ENCODE measurements around the gene CRISPLD2. TPM values are rescaled to one million over a fixed set of nuclear protein-coding genes. Genes with fewer than 3 reads are reported as not detected.

The CRISPLD2 gene
- total RNA-seq, 1 experiment from 2014 or later = 6.5 TPM

DNA sequence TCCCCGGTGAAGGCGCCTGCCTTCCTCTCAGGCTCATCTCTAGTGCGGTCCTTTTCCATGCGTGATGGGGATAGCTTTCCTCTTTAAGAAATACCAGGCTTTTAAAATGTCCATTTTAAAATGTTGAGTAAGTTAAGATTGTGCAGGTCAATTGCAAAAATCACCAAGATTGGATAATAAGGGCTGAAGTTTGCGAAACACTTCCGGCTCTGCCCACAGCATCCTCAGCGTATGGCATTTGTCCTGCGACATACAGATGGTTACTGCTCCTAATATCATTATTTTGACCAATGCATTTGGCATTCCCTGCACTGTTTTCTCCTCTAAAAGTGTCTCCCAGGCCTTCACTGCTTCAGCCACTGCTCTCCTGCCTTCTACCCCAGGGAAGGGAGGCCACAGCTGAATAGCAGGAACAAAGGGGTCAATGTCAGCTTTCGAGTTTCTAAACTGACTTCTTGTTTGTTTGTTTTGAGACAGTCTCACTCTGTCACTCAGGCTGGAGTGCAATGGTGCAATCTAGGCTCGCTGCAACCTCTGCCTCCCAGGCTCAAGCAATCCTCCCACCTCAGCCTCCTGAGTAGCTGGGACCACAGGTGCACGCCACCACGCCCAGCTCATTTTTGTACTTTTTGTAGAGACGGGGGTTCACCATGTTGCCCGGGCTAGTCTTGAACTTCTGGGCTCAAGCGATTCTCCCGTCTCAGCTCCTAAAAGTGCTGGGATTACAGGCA is 91.9 kb downstream of the CRISPLD2 start:
- Mint-ChIP-seq H3K9me3 (ENCODE audit: low read depth, unreplicated experiment) (no peaks in the 10 kb centered on the region), H3K4me3 (ENCODE audit: low read depth, unreplicated experiment) (no peak overlapping the region), H3K27ac (ENCODE audit: unreplicated experiment) (no peak overlapping the region), H3K36me3 (ENCODE audit: insufficient read depth, unreplicated experiment) (no peaks in the 10 kb centered on the region), H3K4me1 (ENCODE audit: low read depth, unreplicated experiment) (no peaks in the 10 kb centered on the region), H3K27me3 (ENCODE audit: unreplicated experiment) (peaks cover 56% of the 10 kb centered on the region)
- CTCF ChIA-PET = no interaction called here
- DNase-seq = no peak
- no peak for TF ChIP-seq CTCF (IDR thresholded peaks at IDR 0.05; ENCODE audit: unreplicated experiment)
- no TSS peak for BruUV-seq (replicated peaks)
- intact Hi-C loops (cut with micrococcal nuclease; ENCODE audit: unreplicated experiment) = no loop called here

GRCh38 chr16:84913315-84913714 is 93.5 kb downstream of the CRISPLD2 start:
- no peak for TF ChIP-seq CTCF (IDR thresholded peaks at IDR 0.05; ENCODE audit: unreplicated experiment)
- BruUV-seq (replicated peaks) = no TSS peak
- intact Hi-C loops (cut with micrococcal nuclease; ENCODE audit: unreplicated experiment) = no loop called here
- H3K27ac Mint-ChIP-seq (ENCODE audit: unreplicated experiment) = no peak overlapping the region
- H3K4me3 Mint-ChIP-seq (ENCODE audit: low read depth, unreplicated experiment) = no peak overlapping the region
- no peaks in the 10 kb centered on the region for H3K4me1 Mint-ChIP-seq (ENCODE audit: low read depth, unreplicated experiment)
- peaks cover 70% of the 10 kb centered on the region for H3K27me3 Mint-ChIP-seq (ENCODE audit: unreplicated experiment)
- H3K36me3 Mint-ChIP-seq (ENCODE audit: insufficient read depth, unreplicated experiment) = no peaks in the 10 kb centered on the region
- DNase-seq = no peak
- CTCF ChIA-PET = no interaction called here
- no peaks in the 10 kb centered on the region for H3K9me3 Mint-ChIP-seq (ENCODE audit: low read depth, unreplicated experiment)

- H3K36me3 Mint-ChIP-seq (ENCODE audit: insufficient read depth, unreplicated experiment) = no peaks in the 10 kb centered on the region
- TF ChIP-seq CTCF (IDR thresholded peaks at IDR 0.05; ENCODE audit: unreplicated experiment) = no peak
- intact Hi-C loops (cut with micrococcal nuclease; ENCODE audit: unreplicated experiment) = no loop called here
- CTCF ChIA-PET = no interaction called here
- no TSS peak for BruUV-seq (replicated peaks)
- peaks cover 80% of the 10 kb centered on the region for H3K27me3 Mint-ChIP-seq (ENCODE audit: unreplicated experiment)
- no peak for DNase-seq
- H3K4me1 Mint-ChIP-seq (ENCODE audit: low read depth, unreplicated experiment) = no peaks in the 10 kb centered on the region
- H3K4me3 Mint-ChIP-seq (ENCODE audit: low read depth, unreplicated experiment) = no peak overlapping the region
- H3K9me3 Mint-ChIP-seq (ENCODE audit: low read depth, unreplicated experiment) = no peaks in the 10 kb centered on the region
- no peak overlapping the region for H3K27ac Mint-ChIP-seq (ENCODE audit: unreplicated experiment)
Observed at GRCh38 chr16:84914273-84914672, 94.5 kb downstream of the CRISPLD2 start.

GRCh38 chr16:84916178-84916577 is 96.4 kb downstream of the CRISPLD2 start:
- intact Hi-C loops (cut with micrococcal nuclease; ENCODE audit: unreplicated experiment) = no loop called here
- Mint-ChIP-seq H3K36me3 (ENCODE audit: insufficient read depth, unreplicated experiment) (no peaks in the 10 kb centered on the region), H3K27ac (ENCODE audit: unreplicated experiment) (no peak overlapping the region), H3K4me1 (ENCODE audit: low read depth, unreplicated experiment) (no peaks in the 10 kb centered on the region), H3K9me3 (ENCODE audit: low read depth, unreplicated experiment) (no peaks in the 10 kb centered on the region), H3K4me3 (ENCODE audit: low read depth, unreplicated experiment) (no peak overlapping the region), H3K27me3 (ENCODE audit: unreplicated experiment) (peaks cover 98% of the 10 kb centered on the region)
- DNase-seq = no peak
- no TSS peak for BruUV-seq (replicated peaks)
- CTCF ChIA-PET = interaction anchor here (0.6 kb wide), 1 partner anchor 154 kb away, joined by 3 read pairs; no protein-coding TSS in a partner anchor
- TF ChIP-seq CTCF (IDR thresholded peaks at IDR 0.05; ENCODE audit: unreplicated experiment) = no peak

Data from Calu3 (cell line).